Brain microvascular endothelial cell (primary cell): Measurements from ENCODE around the gene VMP1.

Experiments used
- DNase-seq: peaks from one replicate; pipeline ENCODE4 v3.0.0-alpha.2; 2020
- H3K27ac ChIP-seq: fragments of 250-450 bp; sonication (Bioruptor Pico); 2 replicates; pipeline ENCODE4 v1.5.1; 2020; ENCODE audit warnings: mild to moderate bottlenecking, moderate library complexity
- H3K27me3 ChIP-seq: fragments of 250-450 bp; sonication (Bioruptor Pico); replicated peaks from 2 replicates; pipeline ENCODE4 v1.5.1; 2020; ENCODE audit warnings: mild to moderate bottlenecking
- H3K36me3 ChIP-seq: fragments of 250-450 bp; sonication (Bioruptor Pico); replicated peaks from 2 replicates; pipeline ENCODE4 v1.5.1; 2020; ENCODE audit warnings: mild to moderate bottlenecking
- H3K4me3 ChIP-seq: 2 replicates; pipeline ENCODE4 v1.5.1; 2011; ENCODE audit warnings: low read depth, mild to moderate bottlenecking, control low read depth, low read length, moderate library complexity
- CTCF ChIP-seq: IDR thresholded peaks from 2 replicates; pipeline ENCODE4 v1.5.1; 2011; ENCODE audit warnings: low read depth, mild to moderate bottlenecking, moderate library complexity, low read length, control low read depth, inconsistent platforms; ENCODE audit errors: missing control alignments
- in situ Hi-C: cut with HindIII; loops from 2 replicates; pipeline ENCODE4 v1.10.0; 2017; ENCODE audit warnings: low sequenced_read_pairs, low pct_ligation_motif_present

VMP1 gene

GRCh38 chr17:59734226-59734625 is 26.8 kb downstream of the VMP1 start:
- in situ Hi-C loops = no loop called here
- DNase-seq = no peak
- Histone ChIP-seq H3K4me3 (no peak overlapping the region), H3K27me3 (no peaks in the 10 kb centered on the region), H3K27ac (no peak overlapping the region), H3K36me3 (peaks cover 18% of the 10 kb centered on the region)
- TF ChIP-seq CTCF = no peak

DNA sequence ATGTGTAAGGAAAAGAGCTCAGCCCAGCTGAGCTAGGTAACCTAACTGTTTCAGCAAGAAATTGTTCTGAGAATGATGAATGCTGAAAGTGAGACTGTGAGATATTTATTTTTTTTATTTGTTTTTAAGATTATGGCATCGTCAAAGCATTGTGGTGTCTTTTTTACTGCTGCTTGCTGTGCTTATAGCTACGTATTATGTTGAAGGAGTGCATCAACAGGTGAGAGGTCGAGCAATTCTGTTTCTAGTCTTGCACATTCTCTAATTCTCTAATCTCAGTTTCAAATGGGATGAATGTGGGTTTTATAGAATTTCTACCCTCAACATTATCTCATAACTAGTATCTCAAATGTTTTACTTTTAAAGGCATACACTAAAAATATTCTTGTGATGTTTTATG is 29.9 kb downstream of the VMP1 start:
- no peak for TF ChIP-seq CTCF
- in situ Hi-C loops = no loop called here
- H3K27ac ChIP-seq = no peak overlapping the region

DNA sequence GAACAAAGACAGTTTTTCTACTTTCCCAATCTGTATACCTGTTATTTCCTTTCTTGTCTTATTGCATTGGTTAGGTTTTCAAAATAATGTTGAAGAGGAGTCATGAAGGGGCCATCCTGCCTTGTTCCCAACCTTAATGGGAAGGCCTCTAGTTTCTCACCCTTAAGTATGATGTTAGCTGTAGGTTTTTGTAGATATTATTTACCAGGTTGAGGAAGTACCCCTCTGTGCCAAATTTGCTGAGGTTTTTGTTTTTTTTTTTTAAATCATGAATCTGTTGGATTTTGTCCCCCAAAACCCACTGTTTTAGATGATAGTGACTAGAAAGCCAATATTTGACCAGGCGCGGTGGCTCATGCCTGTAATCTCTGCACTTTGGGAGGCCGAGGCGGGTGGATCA is 36.4 kb downstream of the VMP1 start:
- H3K27ac ChIP-seq = no peak overlapping the region
- H3K27me3 ChIP-seq = no peaks in the 10 kb centered on the region
- in situ Hi-C loops = no loop called here
- H3K4me3 ChIP-seq = no peak overlapping the region
- no peaks in the 10 kb centered on the region for H3K36me3 ChIP-seq
- TF ChIP-seq CTCF = no peak
- DNase-seq = no peak

More for the DNA sequence above, 29.9 kb downstream of the VMP1 start:
- DNase-seq = no peak
- no peak overlapping the region for H3K4me3 ChIP-seq
- H3K27me3 ChIP-seq = no peaks in the 10 kb centered on the region
- peaks cover 18% of the 10 kb centered on the region for H3K36me3 ChIP-seq

DNA sequence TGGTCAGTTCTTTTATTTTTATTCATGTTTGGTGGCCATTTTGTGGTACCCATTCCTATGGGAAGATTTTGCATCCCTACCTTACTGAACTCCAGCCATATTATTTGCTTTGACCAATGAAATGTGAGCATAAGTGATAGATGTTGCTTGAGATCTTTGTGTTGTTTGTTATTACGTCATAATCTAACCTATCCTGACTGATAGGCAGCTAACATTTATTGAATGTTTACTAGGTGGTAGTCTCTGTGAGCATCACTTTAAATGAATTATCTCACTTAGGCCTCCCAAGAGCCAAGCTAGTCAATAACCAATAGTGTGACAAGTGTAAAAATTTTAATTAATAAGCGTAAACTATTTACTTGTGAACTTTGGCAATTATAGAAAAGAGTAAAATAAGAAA is 37.6 kb downstream of the VMP1 start:
- Histone ChIP-seq H3K36me3 (no peaks in the 10 kb centered on the region), H3K27ac (no peak overlapping the region), H3K27me3 (no peaks in the 10 kb centered on the region), H3K4me3 (no peak overlapping the region)
- no peak for TF ChIP-seq CTCF
- in situ Hi-C loops = no loop called here
- DNase-seq = no peak

- TF ChIP-seq CTCF = peak; percentile 48
- Histone ChIP-seq H3K4me3 (no peak overlapping the region), H3K27me3 (no peaks in the 10 kb centered on the region), H3K27ac (no peak overlapping the region), H3K36me3 (no peaks in the 10 kb centered on the region)
- in situ Hi-C loops = no loop called here
- DNase-seq = no peak
These were observed 39.5 kb downstream of the VMP1 start for GRCh38 chr17:59746849-59747445.

- Histone ChIP-seq H3K27me3 (no peaks in the 10 kb centered on the region), H3K36me3 (no peaks in the 10 kb centered on the region), H3K27ac (no peak overlapping the region), H3K4me3 (no peak overlapping the region)
- DNase-seq = no peak
- in situ Hi-C loops = no loop called here
- no peak for TF ChIP-seq CTCF
These were observed 41.1 kb downstream of the VMP1 start for GRCh38 chr17:59748591-59748990.
